ENCODE measurements around the gene DDX11.
"Not testable (repeated sequence)": the region's sequence is repeated elsewhere in the genome, so short reads cannot be mapped to it uniquely, and the experiment has no call there.

The DDX11 gene

GRCh38 chr12:31127209-31127848, 53.7 kb downstream of the DDX11 start:
- not testable (repeated sequence) for DNase-seq

DNA sequence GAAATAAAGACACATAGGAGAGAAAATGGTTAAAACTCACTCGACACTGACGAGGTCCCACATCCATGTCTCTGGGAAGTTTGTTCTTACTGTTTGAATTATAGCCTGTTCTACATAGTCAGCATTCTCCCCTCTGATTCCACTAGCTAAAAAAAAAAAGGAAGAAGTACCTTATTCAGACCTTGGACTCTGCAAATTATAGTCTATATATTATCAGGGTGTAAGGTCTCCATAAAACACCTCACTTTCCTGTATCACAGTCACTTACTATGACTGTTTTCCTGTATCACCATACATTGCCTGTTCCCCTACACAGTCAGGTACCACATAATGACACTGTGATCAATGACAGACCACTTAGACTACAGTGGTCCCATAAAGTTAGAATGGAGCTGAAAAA, 62.9 kb downstream of the DDX11 start:
- not testable (repeated sequence) for DNase-seq

DNA sequence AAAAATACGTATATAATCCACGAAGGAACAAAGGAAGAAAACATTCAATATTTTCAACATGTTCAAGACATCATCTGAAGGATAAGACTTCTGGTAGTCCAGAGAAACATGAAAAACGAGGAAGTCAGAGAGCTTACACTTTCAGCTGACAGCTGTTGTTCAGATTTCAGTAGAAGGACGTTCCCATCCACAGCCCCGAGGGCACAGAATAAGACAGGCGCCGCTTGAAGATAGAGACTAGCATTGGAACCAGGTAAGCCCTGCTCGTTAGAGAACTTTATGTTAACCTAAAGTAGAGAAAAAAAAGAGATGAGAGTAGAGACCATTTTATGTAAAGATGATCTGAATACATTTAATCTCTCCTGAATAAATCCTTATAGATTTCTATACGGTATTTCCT, 71.1 kb downstream of the DDX11 start:
- not testable (repeated sequence) for DNase-seq

GRCh38 chr12:31145296-31145695, 71.6 kb downstream of the DDX11 start:
- DNase-seq, result not testable (repeated sequence)

- DNase-seq, result not testable (repeated sequence)
Observed at GRCh38 chr12:31147415-31147814, 73.8 kb downstream of the DDX11 start.

DNA sequence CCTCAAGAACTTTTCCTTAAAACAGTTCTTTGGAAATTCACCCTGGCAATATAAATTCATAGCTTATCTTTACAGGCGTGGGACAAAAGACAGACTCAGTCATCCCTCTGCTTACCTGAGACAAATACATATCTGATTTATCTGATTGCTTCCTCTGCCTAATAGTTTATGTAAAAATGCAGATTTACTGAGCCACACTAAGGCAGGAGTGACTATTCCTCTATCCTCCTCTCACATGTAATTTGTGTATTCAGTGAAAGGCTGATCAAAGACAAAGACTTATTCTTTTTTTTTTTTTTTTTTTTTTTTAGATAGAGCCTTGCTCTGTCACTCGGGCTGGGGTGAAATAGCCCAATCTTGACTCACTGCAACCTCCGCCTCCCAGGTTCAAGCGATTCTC, 77.1 kb downstream of the DDX11 start:
- DNase-seq, result not testable (repeated sequence)
